ENCODE measurements around the gene PTER.

PTER gene

DNA sequence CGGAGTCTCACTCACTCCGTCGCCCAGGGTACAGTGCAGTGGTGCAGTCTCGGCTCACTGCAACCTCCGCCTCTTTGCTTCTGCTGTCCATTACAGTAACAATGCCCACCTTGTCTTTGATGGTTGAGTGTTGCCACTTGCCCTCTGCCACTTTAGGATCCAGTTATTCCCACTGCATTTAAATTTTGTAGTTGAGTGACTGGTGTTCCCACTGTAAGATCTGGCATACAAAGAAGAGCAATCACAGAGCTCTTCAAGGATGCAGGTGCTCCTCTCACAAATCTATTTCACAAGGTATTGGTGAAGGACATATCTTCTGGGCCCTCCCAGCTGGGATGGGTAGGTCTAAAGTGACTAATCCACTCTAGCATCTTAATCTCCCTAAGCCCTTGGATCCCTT lies 12.6 kb downstream of the PTER start:
- no peaks in the 10 kb centered on the region for H3K9me3 ChIP-seq (ENCODE audit: insufficient read depth, low read length)
- no peak overlapping the region for H3K4me2 ChIP-seq (ENCODE audit: low read length)
- TF ChIP-seq, protein P1, sequence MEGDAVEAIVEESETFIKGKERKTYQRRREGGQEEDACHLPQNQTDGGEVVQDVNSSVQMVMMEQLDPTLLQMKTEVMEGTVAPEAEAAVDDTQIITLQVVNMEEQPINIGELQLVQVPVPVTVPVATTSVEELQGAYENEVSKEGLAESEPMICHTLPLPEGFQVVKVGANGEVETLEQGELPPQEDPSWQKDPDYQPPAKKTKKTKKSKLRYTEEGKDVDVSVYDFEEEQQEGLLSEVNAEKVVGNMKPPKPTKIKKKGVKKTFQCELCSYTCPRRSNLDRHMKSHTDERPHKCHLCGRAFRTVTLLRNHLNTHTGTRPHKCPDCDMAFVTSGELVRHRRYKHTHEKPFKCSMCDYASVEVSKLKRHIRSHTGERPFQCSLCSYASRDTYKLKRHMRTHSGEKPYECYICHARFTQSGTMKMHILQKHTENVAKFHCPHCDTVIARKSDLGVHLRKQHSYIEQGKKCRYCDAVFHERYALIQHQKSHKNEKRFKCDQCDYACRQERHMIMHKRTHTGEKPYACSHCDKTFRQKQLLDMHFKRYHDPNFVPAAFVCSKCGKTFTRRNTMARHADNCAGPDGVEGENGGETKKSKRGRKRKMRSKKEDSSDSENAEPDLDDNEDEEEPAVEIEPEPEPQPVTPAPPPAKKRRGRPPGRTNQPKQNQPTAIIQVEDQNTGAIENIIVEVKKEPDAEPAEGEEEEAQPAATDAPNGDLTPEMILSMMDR (IDR thresholded peaks at IDR 0.05; ENCODE audit: low read depth, low read length): no peak
- no peak for TF ChIP-seq EZH2phosphoT487 (IDR thresholded peaks at IDR 0.05; ENCODE audit: low read depth)
- no peak overlapping the region for H2AFZ ChIP-seq (ENCODE audit: low read depth, low read length)
- H3K4me1 ChIP-seq (ENCODE audit: low read length): no peaks in the 10 kb centered on the region
- no peaks in the 10 kb centered on the region for H3K79me2 ChIP-seq (ENCODE audit: low read length)
- H3K27me3 ChIP-seq (ENCODE audit: low read depth, low read length): no peaks in the 10 kb centered on the region
- no peaks in the 10 kb centered on the region for H3K36me3 ChIP-seq (replicated peaks; ENCODE audit: low read depth, low read length)
- no peaks in the 10 kb centered on the region for H4K20me1 ChIP-seq (ENCODE audit: insufficient read depth, low read length)
- no peak overlapping the region for H3K27ac ChIP-seq (ENCODE audit: low read length)
- no peak overlapping the region for H3K9ac ChIP-seq (ENCODE audit: low read length)
- H3K4me3 ChIP-seq (ENCODE audit: low read length): no peak overlapping the region

GRCh38 chr10:16458166-16458955 lies 21.6 kb downstream of the PTER start:
- H3K9me3 ChIP-seq (ENCODE audit: insufficient read depth, low read length): no peaks in the 10 kb centered on the region
- no peak overlapping the region for H3K4me3 ChIP-seq (ENCODE audit: low read length)
- no peak overlapping the region for H2AFZ ChIP-seq (ENCODE audit: low read depth, low read length)
- H3K27ac ChIP-seq (ENCODE audit: low read length): no peak overlapping the region
- no peaks in the 10 kb centered on the region for H3K79me2 ChIP-seq (ENCODE audit: low read length)
- no peak overlapping the region for H3K4me2 ChIP-seq (ENCODE audit: low read length)
- TF ChIP-seq, protein P1 (IDR thresholded peaks at IDR 0.05; ENCODE audit: low read depth, low read length): no peak
- no peak for TF ChIP-seq EZH2phosphoT487 (IDR thresholded peaks at IDR 0.05; ENCODE audit: low read depth)
- no peaks in the 10 kb centered on the region for H3K36me3 ChIP-seq (replicated peaks; ENCODE audit: low read depth, low read length)
- no peaks in the 10 kb centered on the region for H3K27me3 ChIP-seq (ENCODE audit: low read depth, low read length)
- H4K20me1 ChIP-seq (ENCODE audit: insufficient read depth, low read length): no peaks in the 10 kb centered on the region
- no peak overlapping the region for H3K9ac ChIP-seq (ENCODE audit: low read length)
- no peaks in the 10 kb centered on the region for H3K4me1 ChIP-seq (ENCODE audit: low read length)

GRCh38 chr10:16459423-16459939 lies 22.7 kb downstream of the PTER start:
- Histone ChIP-seq H3K4me1 (ENCODE audit: low read length) (no peaks in the 10 kb centered on the region), H3K27ac (ENCODE audit: low read length) (no peak overlapping the region), H3K4me2 (ENCODE audit: low read length) (no peak overlapping the region), H3K9me3 (ENCODE audit: insufficient read depth, low read length) (no peaks in the 10 kb centered on the region), H2AFZ (ENCODE audit: low read depth, low read length) (no peak overlapping the region), H3K4me3 (ENCODE audit: low read length) (no peak overlapping the region), H3K9ac (ENCODE audit: low read length) (no peak overlapping the region), H4K20me1 (ENCODE audit: insufficient read depth, low read length) (no peaks in the 10 kb centered on the region), H3K79me2 (ENCODE audit: low read length) (no peaks in the 10 kb centered on the region), H3K27me3 (ENCODE audit: low read depth, low read length) (no peaks in the 10 kb centered on the region), H3K36me3 (replicated peaks; ENCODE audit: low read depth, low read length) (no peaks in the 10 kb centered on the region)
- TF ChIP-seq, protein P1 (IDR thresholded peaks at IDR 0.05; ENCODE audit: low read depth, low read length): no peak
- TF ChIP-seq EZH2phosphoT487 (IDR thresholded peaks at IDR 0.05; ENCODE audit: low read depth): no peak

DNA sequence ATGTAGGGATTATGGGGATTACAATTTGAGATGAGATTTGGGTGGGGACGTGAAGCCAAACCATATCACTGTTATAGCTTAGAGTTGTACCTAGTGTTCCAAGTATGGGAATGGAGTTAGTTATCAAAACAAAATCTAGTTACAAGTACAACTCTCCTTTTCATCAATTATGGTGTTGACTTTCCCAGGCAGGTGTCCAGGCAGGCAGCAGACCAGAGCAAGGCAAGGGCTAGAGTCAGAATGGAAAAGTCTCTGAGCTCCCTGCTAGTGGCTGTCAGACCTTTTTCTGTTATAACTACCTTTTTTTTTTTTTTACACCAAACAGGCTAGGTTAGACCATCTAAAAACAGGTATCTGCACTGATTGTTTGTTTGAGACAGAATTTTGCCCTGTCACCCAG lies 29.2 kb downstream of the PTER start:
- H3K4me2 ChIP-seq (ENCODE audit: low read length): no peak overlapping the region
- H3K27me3 ChIP-seq (ENCODE audit: low read depth, low read length): no peaks in the 10 kb centered on the region
- H3K4me3 ChIP-seq (ENCODE audit: low read length): no peak overlapping the region
- no peaks in the 10 kb centered on the region for H3K4me1 ChIP-seq (ENCODE audit: low read length)
- TF ChIP-seq EZH2phosphoT487 (IDR thresholded peaks at IDR 0.05; ENCODE audit: low read depth): no peak
- TF ChIP-seq, protein P1 (IDR thresholded peaks at IDR 0.05; ENCODE audit: low read depth, low read length): no peak
- H3K27ac ChIP-seq (ENCODE audit: low read length): no peak overlapping the region
- H3K79me2 ChIP-seq (ENCODE audit: low read length): no peaks in the 10 kb centered on the region
- no peak overlapping the region for H3K9ac ChIP-seq (ENCODE audit: low read length)
- no peaks in the 10 kb centered on the region for H3K9me3 ChIP-seq (ENCODE audit: insufficient read depth, low read length)
- no peaks in the 10 kb centered on the region for H4K20me1 ChIP-seq (ENCODE audit: insufficient read depth, low read length)
- H2AFZ ChIP-seq (ENCODE audit: low read depth, low read length): no peak overlapping the region
- H3K36me3 ChIP-seq (replicated peaks; ENCODE audit: low read depth, low read length): no peaks in the 10 kb centered on the region
